ENCODE measurements around the gene SOX6. TPM values are rescaled to one million over a fixed set of nuclear protein-coding genes. Genes with fewer than 3 reads are reported as not detected.

Gene SOX6
- polyA plus RNA-seq, 1 donor (not counting 4 experiments of a cell fraction or from before 2014, with no cell fraction given) = 6.0 TPM

DNA sequence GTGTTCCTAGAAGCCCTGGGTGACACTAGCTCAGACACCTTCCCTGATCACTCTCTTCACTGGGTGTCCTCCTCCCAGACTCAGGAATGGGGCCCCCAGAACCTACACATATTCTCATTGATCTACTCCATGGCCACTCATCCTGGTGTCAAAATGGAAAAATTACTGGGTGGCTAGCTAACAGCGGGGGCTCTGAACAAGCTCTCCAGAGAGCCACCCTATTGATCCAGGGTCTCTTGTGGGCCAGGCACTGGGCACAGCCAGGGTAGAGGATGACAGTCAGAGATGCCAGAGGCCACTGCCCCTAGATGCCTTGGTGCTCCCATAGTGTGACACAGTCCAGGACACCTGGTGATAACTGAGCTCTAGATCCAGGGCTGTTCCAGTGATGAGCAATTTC is 393.1 kb downstream of the SOX6 start:
- H3K4me1 ChIP-seq (ENCODE audit: control insufficient read depth, extremely low read depth, insufficient read depth, low read length) = peaks cover 43% of the 10 kb centered on the region
- no peak overlapping the region for H3K4me2 ChIP-seq (ENCODE audit: control insufficient read depth, extremely low read depth, insufficient read depth, low read depth, low read length)
- H3K36me3 ChIP-seq (ENCODE audit: control insufficient read depth in 2 of 2, extremely low read depth in 1 of 2, insufficient read depth in 2 of 2, low read length in 2 of 2) = no peaks in the 10 kb centered on the region
- H3K79me2 ChIP-seq (ENCODE audit: control insufficient read depth, insufficient read depth, low read length) = no peaks in the 10 kb centered on the region
- no peak overlapping the region for H3K4me3 ChIP-seq (ENCODE audit: control insufficient read depth in 2 of 3, extremely low read depth in 1 of 3, insufficient read depth in 2 of 3, low read depth in 1 of 3, low read length in 3 of 3)
- H3K9me3 ChIP-seq (ENCODE audit: control insufficient read depth, low read depth, low read length) = no peaks in the 10 kb centered on the region
- peaks cover 3% of the 10 kb centered on the region for H3K9me1 ChIP-seq (ENCODE audit: control insufficient read depth, extremely low read depth, insufficient read depth, low read length)
- dilution Hi-C loops (cut with MboI; ENCODE audit: extremely low pct_ligation_motif_present, low sequenced_read_pairs) = no loop called here
- no peak overlapping the region for H2AFZ ChIP-seq (ENCODE audit: control insufficient read depth, low read length)
- no peak overlapping the region for H3K27ac ChIP-seq (ENCODE audit: control insufficient read depth, insufficient read depth, low read length)
- TF ChIP-seq EZH2 (IDR thresholded peaks at IDR 0.05; ENCODE audit: low read length) = no peak
- TF ChIP-seq, protein P1, sequence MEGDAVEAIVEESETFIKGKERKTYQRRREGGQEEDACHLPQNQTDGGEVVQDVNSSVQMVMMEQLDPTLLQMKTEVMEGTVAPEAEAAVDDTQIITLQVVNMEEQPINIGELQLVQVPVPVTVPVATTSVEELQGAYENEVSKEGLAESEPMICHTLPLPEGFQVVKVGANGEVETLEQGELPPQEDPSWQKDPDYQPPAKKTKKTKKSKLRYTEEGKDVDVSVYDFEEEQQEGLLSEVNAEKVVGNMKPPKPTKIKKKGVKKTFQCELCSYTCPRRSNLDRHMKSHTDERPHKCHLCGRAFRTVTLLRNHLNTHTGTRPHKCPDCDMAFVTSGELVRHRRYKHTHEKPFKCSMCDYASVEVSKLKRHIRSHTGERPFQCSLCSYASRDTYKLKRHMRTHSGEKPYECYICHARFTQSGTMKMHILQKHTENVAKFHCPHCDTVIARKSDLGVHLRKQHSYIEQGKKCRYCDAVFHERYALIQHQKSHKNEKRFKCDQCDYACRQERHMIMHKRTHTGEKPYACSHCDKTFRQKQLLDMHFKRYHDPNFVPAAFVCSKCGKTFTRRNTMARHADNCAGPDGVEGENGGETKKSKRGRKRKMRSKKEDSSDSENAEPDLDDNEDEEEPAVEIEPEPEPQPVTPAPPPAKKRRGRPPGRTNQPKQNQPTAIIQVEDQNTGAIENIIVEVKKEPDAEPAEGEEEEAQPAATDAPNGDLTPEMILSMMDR (optimal IDR thresholded peaks at IDR 0.05 in 1 of 3, IDR thresholded peaks at IDR 0.05 in 1 of 3, conservative IDR thresholded peaks at IDR 0.05 in 1 of 3; ENCODE audit: extremely low read depth in 1 of 3, insufficient read depth in 2 of 3, low read length in 3 of 3) = no peak
- no peaks in the 10 kb centered on the region for H3K27me3 ChIP-seq (ENCODE audit: control insufficient read depth, extremely low read depth, insufficient read depth, low read length)
- DNase-seq (ENCODE audit: low read depth, low spot score) (no peak), FAIRE-seq (no peak)
- no peaks in the 10 kb centered on the region for H4K20me1 ChIP-seq (ENCODE audit: control insufficient read depth, extremely low read depth, insufficient read depth, low read length)
- H3K9ac ChIP-seq (ENCODE audit: control insufficient read depth, extremely low read depth, insufficient read depth, low read length) = no peak overlapping the region

GRCh38 chr11:15958910-15959309 is 397.4 kb downstream of the SOX6 start:
- no peaks in the 10 kb centered on the region for H3K4me1 ChIP-seq (ENCODE audit: control insufficient read depth, extremely low read depth, insufficient read depth, low read length)
- no peaks in the 10 kb centered on the region for H4K20me1 ChIP-seq (ENCODE audit: control insufficient read depth, extremely low read depth, insufficient read depth, low read length)
- no peaks in the 10 kb centered on the region for H3K79me2 ChIP-seq (ENCODE audit: control insufficient read depth, insufficient read depth, low read length)
- FAIRE-seq (no peak), DNase-seq (ENCODE audit: low read depth, low spot score) (no peak)
- no peak overlapping the region for H3K4me2 ChIP-seq (ENCODE audit: control insufficient read depth, extremely low read depth, insufficient read depth, low read depth, low read length)
- H3K9me1 ChIP-seq (ENCODE audit: control insufficient read depth, extremely low read depth, insufficient read depth, low read length) = no peaks in the 10 kb centered on the region
- H3K9me3 ChIP-seq (ENCODE audit: control insufficient read depth, low read depth, low read length) = no peaks in the 10 kb centered on the region
- dilution Hi-C loops (cut with MboI; ENCODE audit: extremely low pct_ligation_motif_present, low sequenced_read_pairs) = no loop called here
- no peak overlapping the region for H2AFZ ChIP-seq (ENCODE audit: control insufficient read depth, low read length)
- no peak overlapping the region for H3K4me3 ChIP-seq (ENCODE audit: control insufficient read depth in 2 of 3, extremely low read depth in 1 of 3, insufficient read depth in 2 of 3, low read depth in 1 of 3, low read length in 3 of 3)
- no peaks in the 10 kb centered on the region for H3K36me3 ChIP-seq (ENCODE audit: control insufficient read depth in 2 of 2, extremely low read depth in 1 of 2, insufficient read depth in 2 of 2, low read length in 2 of 2)
- TF ChIP-seq, protein P1 (optimal IDR thresholded peaks at IDR 0.05 in 1 of 3, IDR thresholded peaks at IDR 0.05 in 1 of 3, conservative IDR thresholded peaks at IDR 0.05 in 1 of 3; ENCODE audit: extremely low read depth in 1 of 3, insufficient read depth in 2 of 3, low read length in 3 of 3) = no peak
- no peak overlapping the region for H3K9ac ChIP-seq (ENCODE audit: control insufficient read depth, extremely low read depth, insufficient read depth, low read length)
- H3K27ac ChIP-seq (ENCODE audit: control insufficient read depth, insufficient read depth, low read length) = no peak overlapping the region
- no peaks in the 10 kb centered on the region for H3K27me3 ChIP-seq (ENCODE audit: control insufficient read depth, extremely low read depth, insufficient read depth, low read length)

Data from keratinocyte (primary cell).